Urinary bladder (tissue), 4 donors: Measurements from ENCODE around the gene ACBD6. TPM values are rescaled to one million over a fixed set of nuclear protein-coding genes. Genes with fewer than 3 reads are reported as not detected.

ENCODE experiments used
- DNase-seq: peaks from one replicate; pipeline ENCODE4 v3.0.0-alpha.2; 2015; ENCODE audit errors: extremely low spot score
- H3K27ac ChIP-seq: one replicate; pipeline ENCODE4 v1.5.1; 2013; ENCODE audit warnings: low read depth, mild to moderate bottlenecking, moderate library complexity
- H3K36me3 ChIP-seq: one replicate; pipeline ENCODE4 v1.6.1; 2013; ENCODE audit warnings: mild to moderate bottlenecking, moderate library complexity; ENCODE audit not compliant: insufficient read depth
- H3K4me1 ChIP-seq: one replicate; pipeline ENCODE4 v1.6.1; 2013; ENCODE audit warnings: mild to moderate bottlenecking, moderate library complexity; ENCODE audit not compliant: insufficient read depth
- H3K4me3 ChIP-seq: one replicate; pipeline ENCODE4 v1.5.1; 2013; ENCODE audit warnings: low read depth, low read length
- WGBS: extraction: QIAGEN DNeasy Blood & Tissue Kit; methylation state at CpG from one replicate; pipeline ENCODE4 v1.1.7; 2013; 5-methylcytosine and 5-hydroxymethylcytosine counted together
- polyA plus RNA-seq: library from polyadenylated mRNA; stranded (reverse); fragments of 200-250 nt; gene quantifications from one replicate; pipeline ENCODE4 v1.2.3, GENCODE V29; 2013
- total RNA-seq: library from RNA; depleted of rRNA; stranded (reverse); fragments of >200 nt; gene quantifications from one replicate; pipeline ENCODE4 v1.2.3, GENCODE V29; 2014
- donor health status: healthy with polysubstance abuse.
- donor health status: healthy.

The ACBD6 gene
- total and polyA plus RNA-seq, 2 donors: 36.7 to 51.0 TPM

GRCh38 chr1:180265201-180265600, 237.2 kb downstream of the ACBD6 start:
- Histone ChIP-seq H3K36me3 (no peaks in the 10 kb centered on the region), H3K4me1 (no peaks in the 10 kb centered on the region), H3K4me3 (no peak overlapping the region), H3K27ac (no peak overlapping the region)
- 83% methylated on average over 9 of the region's 9 CpGs for WGBS
- no peak for DNase-seq

- Histone ChIP-seq H3K36me3 (no peaks in the 10 kb centered on the region), H3K4me1 (no peaks in the 10 kb centered on the region), H3K4me3 (no peak overlapping the region), H3K27ac (no peak overlapping the region)
- WGBS: 62% methylated on average over 2 of the region's 2 CpGs
- no peak for DNase-seq
Measured at GRCh38 chr1:180264595-180264994, 237.8 kb downstream of the ACBD6 start.

- WGBS: 71% methylated on average over 12 of the region's 12 CpGs
- Histone ChIP-seq H3K27ac (no peak overlapping the region), H3K36me3 (no peaks in the 10 kb centered on the region), H3K4me1 (no peaks in the 10 kb centered on the region), H3K4me3 (no peak overlapping the region)
- DNase-seq: no peak
Measured at GRCh38 chr1:180262628-180263488, 239.5 kb downstream of the ACBD6 start.

- 74% methylated on average over 7 of the region's 7 CpGs for WGBS
- no peaks in the 10 kb centered on the region for H3K4me1 ChIP-seq
- H3K27ac ChIP-seq: no peak overlapping the region
- H3K36me3 ChIP-seq: no peaks in the 10 kb centered on the region
- DNase-seq: no peak
- H3K4me3 ChIP-seq: no peak overlapping the region
Measured at GRCh38 chr1:180261524-180262155, 240.7 kb downstream of the ACBD6 start.

- Histone ChIP-seq H3K4me3 (no peak overlapping the region), H3K27ac (no peak overlapping the region), H3K4me1 (no peaks in the 10 kb centered on the region), H3K36me3 (no peaks in the 10 kb centered on the region)
- WGBS: 88% methylated on average over 10 of the region's 10 CpGs
- no peak for DNase-seq
Measured at GRCh38 chr1:180261030-180261429, 241.3 kb downstream of the ACBD6 start.

GRCh38 chr1:180260541-180260940, 241.8 kb downstream of the ACBD6 start:
- H3K4me3 ChIP-seq: no peak overlapping the region
- no peak for DNase-seq
- H3K36me3 ChIP-seq: no peaks in the 10 kb centered on the region
- 88% methylated on average over 13 of the region's 13 CpGs for WGBS
- no peak overlapping the region for H3K27ac ChIP-seq
- H3K4me1 ChIP-seq: no peaks in the 10 kb centered on the region

- WGBS: 83% methylated on average over 22 of the region's 22 CpGs
- no peak overlapping the region for H3K4me3 ChIP-seq
- no peak for DNase-seq
Measured at GRCh38 chr1:180259431-180260338, 242.7 kb downstream of the ACBD6 start.

GRCh38 chr1:180258935-180259334, 243.4 kb downstream of the ACBD6 start:
- H3K36me3 ChIP-seq: no peaks in the 10 kb centered on the region
- no peak for DNase-seq
- whole genome bisulfite sequencing: 76% methylated on average over 5 of the region's 5 CpGs
- no peak overlapping the region for H3K4me3 ChIP-seq
- H3K27ac ChIP-seq: no peak overlapping the region
- H3K4me1 ChIP-seq: no peaks in the 10 kb centered on the region

More at GRCh38 chr1:180259431-180260338, 242.7 kb downstream of the ACBD6 start:
- Histone ChIP-seq H3K36me3 (no peaks in the 10 kb centered on the region), H3K4me1 (no peaks in the 10 kb centered on the region), H3K27ac (no peak overlapping the region)

- H3K36me3 ChIP-seq: no peaks in the 10 kb centered on the region
- 85% methylated on average over 12 of the region's 12 CpGs for WGBS
- H3K27ac ChIP-seq: no peak overlapping the region
- H3K4me1 ChIP-seq: no peaks in the 10 kb centered on the region
- no peak overlapping the region for H3K4me3 ChIP-seq
- DNase-seq: no peak
Measured at GRCh38 chr1:180258290-180258689, 244.1 kb downstream of the ACBD6 start.

- WGBS: 73% methylated on average over 8 of the region's 8 CpGs
Measured at GRCh38 chr1:180257486-180257885, 244.9 kb downstream of the ACBD6 start.

GRCh38 chr1:180257028-180257386, 245.4 kb downstream of the ACBD6 start:
- no peaks in the 10 kb centered on the region for H3K36me3 ChIP-seq
- H3K27ac ChIP-seq: no peak overlapping the region
- H3K4me3 ChIP-seq: no peak overlapping the region
- no peak for DNase-seq
- no peaks in the 10 kb centered on the region for H3K4me1 ChIP-seq
- 55% methylated on average over 5 of the region's 5 CpGs for WGBS

More at GRCh38 chr1:180257486-180257885, 244.9 kb downstream of the ACBD6 start:
- Histone ChIP-seq H3K36me3 (no peaks in the 10 kb centered on the region), H3K27ac (no peak overlapping the region), H3K4me1 (no peaks in the 10 kb centered on the region), H3K4me3 (no peak overlapping the region)
- DNase-seq: no peak

- no peaks in the 10 kb centered on the region for H3K36me3 ChIP-seq
- H3K4me1 ChIP-seq: no peaks in the 10 kb centered on the region
- no peak overlapping the region for H3K4me3 ChIP-seq
- 69% methylated on average over 15 of the region's 15 CpGs for WGBS
- DNase-seq: no peak
- H3K27ac ChIP-seq: no peak overlapping the region
Measured at GRCh38 chr1:180256341-180257027, 245.9 kb downstream of the ACBD6 start.
